ENCODE data around the gene DGAT2L6. TPM values are rescaled to one million over a fixed set of nuclear protein-coding genes. Genes with fewer than 3 reads are reported as not detected.
"Not testable (repeated sequence)": the region's sequence is repeated elsewhere in the genome, so short reads cannot be mapped to it uniquely, and the experiment has no call there.

DGAT2L6 gene
- polyA plus RNA-seq, 1 donor: not detected

- no peak for DNase-seq (ENCODE audit: low read depth)
Observed at GRCh38 chrX:70196961-70197720, 19.9 kb downstream of the DGAT2L6 start.

- no peak for DNase-seq (ENCODE audit: low read depth)
Observed at GRCh38 chrX:70201732-70202131, 24.4 kb downstream of the DGAT2L6 start.

DNA sequence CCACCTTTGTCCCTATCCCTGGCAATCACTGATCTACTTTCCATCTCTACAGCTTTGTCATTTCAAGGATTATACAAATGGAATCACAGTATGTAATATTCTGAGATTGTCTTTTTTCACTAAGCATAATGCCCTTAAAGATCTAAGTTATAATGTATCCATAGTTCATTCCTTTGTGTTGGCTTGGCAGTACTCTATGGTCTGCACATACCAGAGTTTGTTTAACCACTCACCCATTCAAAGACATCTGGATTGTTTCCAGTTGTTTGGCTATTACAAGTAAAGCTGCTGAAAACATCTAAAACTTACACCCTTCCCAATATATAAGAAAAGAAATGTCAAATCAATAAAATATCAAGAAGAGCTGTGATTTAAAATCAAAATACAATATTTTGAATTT, 31.2 kb downstream of the DGAT2L6 start:
- no peak for DNase-seq (ENCODE audit: low read depth)

GRCh38 chrX:70209570-70209969, 32.3 kb downstream of the DGAT2L6 start:
- DNase-seq (ENCODE audit: low read depth): not testable (repeated sequence)

DNA sequence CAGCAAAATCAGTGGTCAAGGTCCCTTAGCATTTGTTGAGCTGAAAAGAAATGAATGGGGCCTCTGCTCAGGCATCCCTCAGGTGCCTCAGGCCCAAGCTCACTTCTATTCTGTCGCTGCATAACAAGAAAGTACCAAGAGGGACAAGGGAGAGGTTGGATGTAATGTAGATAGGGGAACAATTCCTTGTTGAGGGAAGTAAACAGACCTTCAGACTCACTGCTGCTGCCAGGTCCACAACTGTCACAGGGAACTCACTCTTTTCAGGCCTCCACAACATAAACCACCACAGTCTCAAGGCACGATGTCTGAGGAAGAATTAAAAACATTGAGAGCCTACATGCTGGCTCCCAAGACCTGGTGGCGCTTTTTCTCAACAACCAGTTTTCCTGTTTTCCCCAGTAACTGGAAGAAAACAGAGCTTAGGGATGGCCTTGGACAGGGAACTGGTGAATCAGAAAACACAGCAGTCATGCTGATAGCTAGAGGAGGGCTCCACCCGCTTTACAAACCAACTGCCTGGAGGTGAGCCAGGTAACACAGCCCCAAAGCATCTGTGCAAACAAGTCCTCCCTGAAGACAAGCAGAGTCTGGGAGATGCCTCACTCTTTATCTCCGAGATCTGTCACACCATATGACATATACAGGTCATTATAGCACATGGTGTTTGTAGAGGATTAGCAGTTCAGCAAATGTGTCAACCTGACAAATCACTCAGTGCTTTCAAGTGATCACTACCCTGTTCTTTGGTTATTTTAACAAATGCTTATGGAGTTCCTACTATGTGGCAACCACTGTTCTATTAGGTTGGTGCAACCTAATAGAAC, 42.9 kb downstream of the DGAT2L6 start:
- DNase-seq (ENCODE audit: low read depth): no peak

DNA sequence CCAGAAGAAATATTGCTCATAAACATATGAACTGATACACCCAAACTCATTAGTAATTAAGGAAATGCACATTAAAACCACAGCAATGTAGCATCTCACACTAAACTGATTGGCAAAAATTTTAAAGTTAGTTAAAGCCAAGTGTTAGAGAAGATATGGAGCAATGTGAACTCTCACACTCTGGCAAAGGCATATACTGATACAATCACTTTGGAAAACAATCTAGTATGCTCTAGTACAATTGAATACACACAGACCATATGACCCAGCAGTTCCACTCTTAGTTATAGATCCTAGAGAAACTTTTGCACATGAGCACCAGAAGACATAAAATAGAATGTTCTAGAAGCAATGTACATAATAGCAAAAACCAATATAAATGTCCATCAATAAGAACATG, 48.8 kb downstream of the DGAT2L6 start:
- no peak for DNase-seq (ENCODE audit: low read depth)

DNA sequence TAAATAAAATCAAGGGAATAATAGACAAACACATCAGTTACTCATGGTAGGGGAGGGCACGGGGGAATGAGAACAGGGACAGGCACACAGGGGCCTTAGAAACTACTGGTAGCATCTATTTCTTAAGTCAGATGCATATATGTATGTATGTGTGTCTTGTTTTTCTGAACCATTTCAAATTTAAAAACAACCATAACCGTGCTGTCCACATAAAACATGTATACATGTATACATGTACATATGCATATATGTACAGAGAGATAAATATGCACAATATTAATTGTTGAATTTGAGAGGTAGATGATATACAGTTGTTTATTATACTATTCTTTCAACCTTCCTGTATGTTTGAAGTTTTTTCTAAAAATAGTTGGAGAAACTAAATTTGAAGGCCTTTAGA, 49.4 kb downstream of the DGAT2L6 start:
- no peak for DNase-seq (ENCODE audit: low read depth)

GRCh38 chrX:70231666-70232065, 54.4 kb downstream of the DGAT2L6 start:
- DNase-seq (ENCODE audit: low read depth): no peak

- no peak for DNase-seq (ENCODE audit: low read depth)
Observed at GRCh38 chrX:70234355-70234754, 57.1 kb downstream of the DGAT2L6 start, which contains the start of gene AWAT1. AWAT1 (plus strand) TSS chrX:70234655; CDS start chrX:70234696, 41 bp downstream.

GRCh38 chrX:70240751-70241150, 63.5 kb downstream of the DGAT2L6 start:
- no peak for DNase-seq (ENCODE audit: low read depth)

DNA sequence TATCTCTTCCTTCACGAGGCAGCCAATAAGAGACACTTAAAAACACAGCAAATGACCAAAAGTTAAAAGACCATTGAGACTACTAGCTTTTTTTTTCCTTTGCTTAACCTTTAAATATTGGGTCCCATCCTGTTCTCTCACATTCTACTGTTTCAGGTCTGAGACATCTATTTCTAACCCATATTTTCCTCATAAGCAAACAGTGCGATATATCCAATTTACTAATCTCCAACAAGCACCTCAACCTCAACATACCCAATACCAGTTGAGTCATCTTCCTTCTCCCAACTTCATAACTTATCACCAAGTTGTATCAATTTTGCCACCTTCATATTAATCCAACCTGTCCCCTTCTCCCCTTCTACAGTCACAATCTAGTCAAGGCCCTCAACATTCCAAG, 64.2 kb downstream of the DGAT2L6 start:
- no peak for DNase-seq (ENCODE audit: low read depth)

DNA sequence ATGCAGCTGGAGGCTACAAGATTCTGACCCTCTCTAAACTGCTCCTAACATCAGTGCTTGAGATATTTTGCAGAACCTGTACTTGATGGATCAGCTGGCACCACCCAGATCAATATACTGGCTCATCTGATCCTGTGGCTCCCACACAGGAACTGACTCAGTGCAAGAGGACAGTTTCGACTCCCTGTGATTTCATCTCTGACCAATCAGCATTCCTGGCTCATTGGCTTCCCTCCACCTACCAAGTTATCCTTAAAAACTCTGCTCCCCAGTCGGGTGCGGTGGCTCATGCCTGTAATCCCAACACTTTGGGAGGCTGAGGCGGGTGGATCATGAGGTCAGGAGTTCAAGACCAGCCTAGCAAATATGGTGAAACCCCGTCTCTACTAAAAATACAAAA, 66.3 kb downstream of the DGAT2L6 start:
- DNase-seq (ENCODE audit: low read depth): not testable (repeated sequence)

GRCh38 chrX:70244881-70245280, 67.6 kb downstream of the DGAT2L6 start:
- no peak for DNase-seq (ENCODE audit: low read depth)

- no peak for DNase-seq (ENCODE audit: low read depth)
Observed at GRCh38 chrX:70247252-70247651, 70.0 kb downstream of the DGAT2L6 start.

DNA sequence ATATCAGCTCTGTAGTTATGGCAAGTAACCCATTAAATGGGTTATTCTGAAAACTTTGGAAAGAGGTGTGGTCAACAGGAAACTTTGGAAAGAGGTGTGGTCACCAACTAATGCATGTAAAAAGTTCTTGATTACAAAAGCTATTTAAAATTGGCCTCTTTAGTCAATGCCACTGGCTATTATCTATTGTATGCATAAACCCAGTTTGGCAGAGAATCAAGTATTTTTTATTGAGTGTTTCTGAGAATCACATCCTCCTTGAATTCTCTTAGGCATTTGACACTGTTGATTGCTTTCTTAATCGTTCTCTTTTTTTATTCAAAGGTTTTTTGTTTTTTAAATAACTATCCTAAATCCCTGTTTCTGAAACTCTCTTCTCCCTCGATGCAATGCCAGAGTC, 75.2 kb downstream of the DGAT2L6 start:
- DNase-seq (ENCODE audit: low read depth): no peak

- DNase-seq (ENCODE audit: low read depth): no peak
Observed at GRCh38 chrX:70253377-70254062, 76.2 kb downstream of the DGAT2L6 start.

DNA sequence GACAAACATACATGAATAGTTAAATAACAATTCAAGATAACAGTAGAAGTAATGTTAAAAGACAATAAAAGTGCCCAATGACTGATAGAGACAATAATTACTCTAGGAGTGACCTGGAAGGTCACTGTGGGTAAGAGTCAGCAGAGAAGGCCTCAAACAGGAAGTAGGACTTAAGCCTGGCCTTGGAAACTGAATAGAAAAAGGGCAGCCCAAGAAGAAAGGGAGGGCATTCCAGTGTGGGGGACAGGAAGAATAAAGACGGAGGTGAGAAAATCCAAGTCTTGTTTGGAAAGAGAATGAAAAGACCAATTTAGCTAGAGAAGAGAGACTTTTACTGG, 76.7 kb downstream of the DGAT2L6 start:
- DNase-seq (ENCODE audit: low read depth): no peak

DNA sequence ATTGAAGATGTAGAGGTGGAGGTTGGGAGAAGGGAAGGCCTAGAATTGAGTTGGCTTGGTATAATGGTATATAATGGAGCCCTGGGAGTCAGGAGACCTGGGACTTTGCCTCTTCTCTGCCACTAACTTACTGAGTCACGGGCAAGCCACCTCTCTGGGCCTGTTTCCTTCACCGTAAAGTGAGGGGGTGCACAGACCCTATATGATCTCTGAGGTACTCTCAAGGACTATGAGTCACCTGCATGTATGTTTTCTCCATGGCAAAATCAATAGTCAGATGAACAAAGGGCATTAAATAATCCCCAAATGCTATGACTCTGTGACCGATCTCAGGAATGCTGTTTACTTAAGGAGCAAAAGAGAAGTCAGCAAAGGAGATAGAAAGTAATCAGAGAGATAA, 77.6 kb downstream of the DGAT2L6 start:
- DNase-seq (ENCODE audit: low read depth): no peak
